Measurements from ENCODE around the gene MTFR1L.

The MTFR1L gene

DNA sequence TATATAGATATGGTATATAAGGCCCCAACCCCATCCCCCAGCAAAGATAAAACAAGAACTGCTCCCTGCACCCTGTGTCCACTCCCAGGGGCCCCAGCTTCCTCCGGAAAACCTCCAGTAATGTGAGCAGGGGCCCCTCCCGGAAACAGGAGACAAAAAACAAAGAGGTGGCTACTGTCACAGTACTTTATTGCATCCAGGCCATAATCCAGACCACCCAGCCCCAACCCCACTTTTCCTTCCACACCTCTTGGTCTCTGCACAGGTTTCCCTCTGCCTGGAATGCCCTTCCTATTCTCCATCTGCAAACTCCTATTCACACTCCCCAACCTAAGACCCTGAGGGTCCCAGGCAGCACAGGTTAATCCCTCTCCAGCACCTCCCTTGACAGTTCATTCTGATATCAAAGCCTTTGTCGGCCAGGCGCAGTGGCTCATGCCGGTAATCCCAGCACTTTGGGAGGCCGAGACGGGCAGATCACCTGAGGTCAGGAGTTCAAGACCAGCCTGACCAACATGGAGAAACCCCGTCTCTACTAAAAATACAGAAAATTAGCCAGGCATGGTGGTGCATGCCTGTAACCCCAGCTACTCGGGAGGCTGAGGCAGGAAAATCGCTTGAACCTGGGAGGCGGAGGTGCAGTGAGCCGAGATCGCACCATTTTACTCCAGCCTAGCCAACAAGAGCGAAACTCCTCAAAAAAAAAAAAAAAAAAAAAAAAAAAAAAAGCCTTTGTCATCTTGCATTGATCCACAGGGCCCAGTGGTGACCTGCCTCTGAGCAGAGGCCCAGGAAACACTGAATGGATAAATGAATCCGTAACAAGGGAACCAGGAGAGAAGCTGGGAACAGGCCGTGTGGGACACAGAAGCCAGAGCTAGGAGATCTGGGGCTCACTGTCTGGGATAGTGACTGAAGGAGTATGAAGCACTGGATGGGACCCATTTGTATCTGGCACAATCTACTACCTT, 41.8 kb downstream of the MTFR1L start:
- no peak for DNase-seq (ENCODE audit: low spot score)

GRCh38 chr1:25862785-25863485, 43.2 kb downstream of the MTFR1L start:
- no peak for DNase-seq (ENCODE audit: low spot score)

DNA sequence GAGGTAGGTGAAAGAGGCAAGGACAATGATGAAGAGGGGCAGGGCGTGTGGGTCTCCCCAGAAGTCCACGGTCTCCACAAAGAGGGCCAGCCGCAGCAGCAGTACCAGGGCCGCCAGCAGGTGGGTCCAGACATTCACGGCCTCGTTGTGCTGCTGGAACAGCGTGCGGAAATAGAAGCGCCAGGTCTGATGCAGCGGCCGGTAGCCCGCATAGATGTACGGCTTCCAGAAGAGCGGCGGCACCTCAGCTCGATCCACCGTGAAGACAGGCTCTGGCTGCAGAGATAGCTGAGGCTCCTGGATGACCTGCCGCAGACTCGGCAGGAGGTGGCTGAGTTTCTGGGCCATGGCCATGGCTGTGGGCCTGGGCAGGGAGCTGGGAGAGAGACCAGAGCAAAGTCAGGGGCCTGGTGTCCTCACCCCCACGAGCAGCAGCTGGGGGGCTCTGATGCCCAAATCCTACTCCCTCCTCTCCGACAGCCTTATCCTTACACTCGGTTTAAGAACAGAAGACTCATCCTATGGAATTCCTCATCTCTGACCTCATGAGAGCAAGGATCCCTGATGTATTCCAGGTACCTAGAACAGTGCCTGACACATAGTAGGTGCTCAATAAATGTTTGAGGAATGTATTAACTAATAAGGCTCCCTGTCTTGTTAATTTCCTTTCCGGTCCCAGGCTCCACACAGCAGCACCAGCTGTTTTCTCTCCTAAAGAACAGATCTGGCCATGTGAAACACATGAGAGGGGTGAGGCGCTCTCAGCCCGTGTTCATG, 43.9 kb downstream of the MTFR1L start:
- no peak for DNase-seq (ENCODE audit: low spot score)

- DNase-seq (ENCODE audit: low spot score), result no peak
Measured at GRCh38 chr1:25864434-25864833, 44.7 kb downstream of the MTFR1L start.

GRCh38 chr1:25866288-25866687, 46.5 kb downstream of the MTFR1L start:
- DNase-seq (ENCODE audit: low spot score), result no peak

DNA sequence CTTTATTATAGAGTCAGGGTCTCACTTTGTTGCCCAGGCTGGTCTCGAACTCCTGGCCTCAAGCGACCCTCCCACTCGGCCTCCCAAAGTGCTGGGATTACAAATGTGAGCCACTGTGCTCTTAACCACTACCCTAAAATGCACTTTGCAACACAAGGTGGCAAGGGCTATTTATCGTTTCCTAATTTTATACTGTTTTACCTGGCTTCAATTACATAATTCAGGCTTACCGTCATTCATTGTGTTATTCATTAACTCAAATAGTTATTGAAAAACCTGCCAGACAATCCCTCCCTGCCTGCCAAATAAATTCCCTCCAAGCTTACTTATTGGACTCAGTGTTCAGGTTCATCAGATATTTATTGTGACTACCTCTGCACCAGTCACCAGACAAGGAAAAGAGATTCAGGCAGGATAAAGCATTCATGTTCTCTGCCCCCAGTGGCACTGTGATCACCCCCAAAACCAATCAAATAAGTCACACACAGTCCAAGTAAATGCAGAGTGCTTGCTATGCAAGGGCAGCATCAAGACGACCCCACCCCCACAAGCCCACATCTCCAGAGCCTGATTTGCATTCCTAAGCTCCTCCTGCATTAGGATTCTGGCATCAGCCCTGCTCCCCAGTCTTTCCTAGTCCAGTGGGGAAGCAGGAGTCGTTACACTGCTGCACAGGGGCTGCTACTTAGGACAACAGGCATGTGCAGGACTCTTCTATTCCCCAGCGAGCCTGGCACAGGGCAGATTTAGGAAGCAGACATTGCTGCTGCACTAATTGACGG, 47.6 kb downstream of the MTFR1L start:
- no peak for DNase-seq (ENCODE audit: low spot score)

GRCh38 chr1:25869909-25870606, 50.3 kb downstream of the MTFR1L start:
- DNase-seq (ENCODE audit: low spot score), result no peak

DNA sequence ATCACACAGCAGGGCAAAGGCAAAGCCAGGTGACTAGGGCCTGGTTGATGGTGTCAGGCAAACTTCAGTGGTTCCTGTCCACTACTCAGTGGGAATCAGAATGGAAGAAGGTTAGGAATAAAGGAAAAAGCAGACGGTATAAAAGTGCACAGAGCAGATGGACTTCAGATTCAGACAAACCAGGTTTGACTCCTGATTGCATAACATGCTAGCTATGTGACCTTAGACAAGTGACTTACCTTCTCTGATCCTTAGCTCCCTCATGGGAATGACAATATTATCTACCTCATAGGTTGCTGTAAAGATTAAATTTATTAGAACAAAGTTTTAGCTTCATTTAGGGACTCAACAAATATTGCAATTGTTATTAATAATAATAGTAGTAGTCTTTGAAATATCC, 50.9 kb downstream of the MTFR1L start:
- DNase-seq (ENCODE audit: low spot score), result no peak

DNA sequence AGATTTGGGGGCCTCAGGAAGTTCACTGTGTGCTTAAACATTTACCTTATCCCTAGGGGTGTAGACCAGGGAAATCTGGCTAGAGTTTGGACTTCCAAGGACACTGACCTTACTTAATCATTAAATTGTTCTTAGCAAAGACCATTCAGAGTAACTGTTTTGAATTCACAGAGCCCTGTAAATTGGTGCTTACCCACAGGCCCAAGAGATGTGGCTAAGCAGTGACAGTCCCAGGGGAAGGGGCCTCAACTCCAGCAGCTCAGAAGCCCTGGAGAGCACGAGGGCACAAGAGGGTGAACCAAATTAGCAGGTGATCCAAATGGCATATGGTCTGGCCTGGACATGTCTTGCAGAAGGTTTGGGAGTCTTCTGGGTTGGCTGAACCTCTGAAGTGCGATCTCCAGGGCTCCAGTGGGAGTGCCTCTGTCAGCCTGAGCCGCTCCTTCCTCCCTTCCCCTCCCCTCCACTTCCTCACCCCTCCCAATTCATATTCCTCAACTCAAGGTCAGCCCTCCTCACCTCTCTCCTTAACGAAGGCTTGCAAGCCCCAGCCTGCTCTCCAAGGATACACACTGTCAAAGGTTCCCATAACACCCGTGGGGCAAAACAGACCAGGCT, 51.4 kb downstream of the MTFR1L start:
- no peak for DNase-seq (ENCODE audit: low spot score)

GRCh38 chr1:25871704-25872494, 52.1 kb downstream of the MTFR1L start:
- no peak for DNase-seq (ENCODE audit: low spot score)

GRCh38 chr1:25872713-25873112, 53.0 kb downstream of the MTFR1L start:
- no peak for DNase-seq (ENCODE audit: low spot score)

GRCh38 chr1:25873120-25873519, 53.4 kb downstream of the MTFR1L start:
- DNase-seq (ENCODE audit: low spot score), result no peak

DNA sequence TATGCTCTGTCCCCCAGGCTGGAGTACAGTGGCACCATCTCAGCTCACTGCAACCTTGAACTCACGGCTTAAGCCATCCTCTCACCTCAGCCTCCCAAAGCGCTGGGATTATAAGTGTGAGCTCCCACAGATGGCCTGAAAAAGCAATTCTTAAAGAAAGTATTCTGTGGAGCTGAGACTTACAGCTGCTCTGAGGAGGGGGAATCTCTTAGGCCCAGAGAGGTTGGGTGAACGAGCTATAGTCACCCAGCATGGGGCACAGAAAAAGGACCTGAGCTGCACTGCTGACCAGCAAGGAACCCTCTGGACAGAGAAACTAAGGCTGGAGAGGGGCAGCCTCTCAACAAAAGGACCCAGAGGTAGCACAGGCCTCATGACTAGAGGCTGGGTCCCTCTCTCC, 54.5 kb downstream of the MTFR1L start:
- DNase-seq (ENCODE audit: low spot score), result no peak

GRCh38 chr1:25874635-25875153, 54.9 kb downstream of the MTFR1L start:
- DNase-seq (ENCODE audit: low spot score), result no peak

DNA sequence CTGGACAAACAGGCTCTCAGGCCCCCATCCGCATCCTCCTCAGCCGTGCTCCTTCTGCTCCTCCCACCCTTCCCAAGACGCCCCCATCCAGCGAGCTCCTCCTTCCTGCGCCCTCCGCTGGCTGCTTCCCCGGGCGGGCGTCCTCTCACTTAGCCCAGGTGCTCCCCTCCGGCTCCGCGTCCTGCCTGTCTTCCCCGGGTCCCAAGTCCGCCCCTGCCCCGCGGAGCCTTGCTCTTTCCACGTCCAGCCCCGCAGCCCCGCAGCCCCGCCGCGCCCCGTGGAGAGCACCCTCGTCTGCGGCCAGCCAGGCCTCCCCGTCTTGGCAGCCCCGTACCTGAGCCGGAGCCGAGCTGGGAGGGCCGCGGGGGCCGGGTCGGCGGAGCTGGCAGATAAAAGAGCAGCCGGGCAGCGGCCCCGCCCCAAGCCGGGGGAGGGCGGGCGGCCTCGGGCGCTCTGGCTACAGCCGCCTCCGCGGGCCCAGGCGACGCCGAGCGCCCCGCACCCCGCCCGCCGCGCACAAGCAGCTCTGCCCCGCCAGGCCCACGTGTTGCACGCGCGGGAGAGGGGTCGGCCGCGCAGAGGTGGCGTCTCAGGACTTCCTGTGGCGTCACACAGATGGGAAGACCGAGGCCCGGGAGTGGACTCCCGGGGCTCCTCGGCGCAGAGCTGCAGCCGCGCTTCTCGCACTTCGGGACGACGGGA, 55.6 kb downstream of the MTFR1L start, which contains the start of gene PAQR7:
PAQR7 (minus strand) TSS at position 555 of the 702 bp plus-strand sequence. CDS start 11,869 bp downstream, outside the sequence.
- DNase-seq (ENCODE audit: low spot score), result peak; percentile 60

DNA sequence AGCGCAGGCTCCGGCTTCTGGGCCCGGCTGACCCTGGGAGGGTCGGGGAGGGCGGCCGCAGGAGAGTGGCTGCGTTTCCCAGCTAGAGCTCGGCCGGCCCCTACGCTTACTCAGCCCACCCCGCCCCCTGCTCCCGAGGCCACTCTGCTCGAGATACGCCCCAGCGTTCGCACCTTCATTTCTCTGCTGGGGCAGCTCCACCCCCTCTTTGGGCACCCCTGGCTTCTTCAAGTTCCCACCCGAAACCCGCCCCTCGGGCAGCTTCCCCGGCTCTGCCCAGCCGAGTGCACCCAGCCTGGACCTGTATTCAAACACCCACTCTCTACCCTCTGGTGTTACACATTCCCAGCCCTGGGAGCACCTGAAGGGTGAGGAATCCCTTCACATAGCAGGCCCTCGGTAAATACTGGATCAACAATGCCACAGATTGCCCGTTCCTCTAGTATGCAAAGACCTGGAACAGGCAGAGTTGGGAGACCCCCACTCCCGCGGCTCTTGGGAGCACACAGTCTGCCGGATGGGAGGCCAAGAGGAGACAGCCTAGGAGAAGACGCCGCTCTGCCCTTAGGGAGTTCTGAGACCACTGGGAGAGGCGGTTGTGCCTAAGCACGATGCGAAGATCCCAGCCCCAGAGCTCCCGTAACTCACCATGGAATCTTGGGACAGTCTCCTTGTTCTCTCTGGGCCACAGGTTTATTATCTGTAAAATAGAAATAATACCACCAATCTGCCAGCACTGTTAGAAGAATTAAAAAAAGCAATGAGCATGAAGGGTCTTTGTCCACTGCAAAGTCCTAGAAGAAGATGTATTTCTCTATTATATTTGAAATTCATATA, 56.3 kb downstream of the MTFR1L start:
- no peak for DNase-seq (ENCODE audit: low spot score)

GRCh38 chr1:25876693-25877077, 56.9 kb downstream of the MTFR1L start:
- no peak for DNase-seq (ENCODE audit: low spot score)

DNA sequence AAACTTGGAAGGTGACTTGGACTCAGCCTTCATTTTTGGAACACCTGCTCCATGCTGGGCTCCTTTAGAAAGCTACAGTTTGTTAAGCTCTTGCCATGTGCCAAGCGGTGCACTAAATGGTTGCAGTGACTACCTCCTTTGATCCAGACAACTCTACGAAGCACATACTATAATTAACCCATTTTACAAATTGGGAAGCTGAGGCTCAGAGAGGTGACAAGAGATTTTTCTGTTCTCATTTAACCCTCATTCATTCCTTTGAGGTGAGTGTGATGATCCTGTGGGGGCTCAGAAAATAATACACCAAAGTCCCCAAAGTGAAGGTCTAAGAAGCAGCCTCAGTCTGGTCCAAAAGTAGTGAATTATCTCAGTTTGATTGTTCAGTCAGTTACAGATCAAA, 57.4 kb downstream of the MTFR1L start:
- no peak for DNase-seq (ENCODE audit: low spot score)
